Loucy (cell line): ENCODE data around the gene TOP3A.

Experiments used
- CTCF ChIP-seq: fragments of 200-600 bp; sonication (generic); conservative IDR thresholded peaks from 2 replicates; pipeline ENCODE4 v1.5.1; 2014; ENCODE audit warnings: mild to moderate bottlenecking, antibody characterized with exemption, low read length
- EZH2phosphoT487 ChIP-seq: fragments of 200-600 bp; IDR thresholded peaks from 2 replicates; pipeline ENCODE4 v1.6.1; 2018; ENCODE audit warnings: antibody characterized with exemption, mild to moderate bottlenecking, moderate library complexity, borderline replicate concordance

- TF ChIP-seq CTCF (no peak), EZH2phosphoT487 (no peak)
Observed at GRCh38 chr17:18314059-18314730, 599 bp downstream of the TOP3A start.
